ENCODE data around the gene ARMH1.

The ARMH1 gene

GRCh38 chr1:44636688-44637598, 37.6 kb upstream of the ARMH1 start:
- DNase-seq (ENCODE audit: low read depth): no peak
- TF ChIP-seq CTCF (IDR thresholded peaks at IDR 0.05; ENCODE audit: low read depth, low read length) (no peak), POLR2A (IDR thresholded peaks at IDR 0.05; ENCODE audit: extremely low read depth, insufficient read length) (no peak), MYC (IDR thresholded peaks at IDR 0.05; ENCODE audit: low read depth, low read length) (no peak), MAX (IDR thresholded peaks at IDR 0.05; ENCODE audit: low read depth, low read length) (no peak)
- H3K4me3 ChIP-seq (ENCODE audit: low read depth, low read length): no peak overlapping the region

DNA sequence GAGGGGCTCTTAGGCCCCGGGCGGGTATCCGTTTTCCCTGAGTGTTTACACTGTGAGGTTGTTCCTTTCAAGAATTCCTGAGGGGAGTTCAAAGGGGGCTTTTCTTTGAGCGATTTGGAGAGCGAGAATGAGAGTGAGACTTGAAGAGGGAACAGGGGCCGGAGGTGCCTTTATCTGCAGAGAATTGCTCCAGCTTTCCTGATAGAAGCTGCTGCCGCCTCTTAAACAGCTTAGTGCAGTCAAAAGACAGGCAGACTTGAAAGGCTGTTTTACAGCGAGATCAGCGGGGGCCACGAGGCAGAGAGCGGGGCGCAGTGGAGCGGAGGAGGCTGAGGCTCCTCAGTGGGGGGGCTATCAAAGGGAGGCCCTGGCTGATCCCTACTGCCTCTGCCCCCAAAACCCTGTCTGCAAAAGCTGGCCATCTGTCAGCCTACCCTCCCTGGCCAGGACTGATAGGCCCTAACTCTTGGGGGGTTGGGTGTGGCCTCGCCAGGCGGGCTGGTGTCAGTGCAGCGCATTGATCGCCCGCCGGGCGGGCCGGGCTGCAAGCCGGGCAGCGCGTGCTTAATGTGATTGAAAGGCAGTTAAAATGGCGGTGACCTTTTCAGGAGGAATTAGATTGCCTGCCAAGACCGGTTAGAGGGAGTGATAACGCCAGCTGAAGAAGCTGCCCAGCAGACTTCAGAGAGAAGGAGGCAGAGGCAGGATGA, 36.7 kb upstream of the ARMH1 start:
- no peak for TF ChIP-seq POLR2A (IDR thresholded peaks at IDR 0.05; ENCODE audit: extremely low read depth, insufficient read length)
- no peak for TF ChIP-seq MYC (IDR thresholded peaks at IDR 0.05; ENCODE audit: low read depth, low read length)
- TF ChIP-seq CTCF (IDR thresholded peaks at IDR 0.05; ENCODE audit: low read depth, low read length): no peak
- TF ChIP-seq MAX (IDR thresholded peaks at IDR 0.05; ENCODE audit: low read depth, low read length): no peak

DNA sequence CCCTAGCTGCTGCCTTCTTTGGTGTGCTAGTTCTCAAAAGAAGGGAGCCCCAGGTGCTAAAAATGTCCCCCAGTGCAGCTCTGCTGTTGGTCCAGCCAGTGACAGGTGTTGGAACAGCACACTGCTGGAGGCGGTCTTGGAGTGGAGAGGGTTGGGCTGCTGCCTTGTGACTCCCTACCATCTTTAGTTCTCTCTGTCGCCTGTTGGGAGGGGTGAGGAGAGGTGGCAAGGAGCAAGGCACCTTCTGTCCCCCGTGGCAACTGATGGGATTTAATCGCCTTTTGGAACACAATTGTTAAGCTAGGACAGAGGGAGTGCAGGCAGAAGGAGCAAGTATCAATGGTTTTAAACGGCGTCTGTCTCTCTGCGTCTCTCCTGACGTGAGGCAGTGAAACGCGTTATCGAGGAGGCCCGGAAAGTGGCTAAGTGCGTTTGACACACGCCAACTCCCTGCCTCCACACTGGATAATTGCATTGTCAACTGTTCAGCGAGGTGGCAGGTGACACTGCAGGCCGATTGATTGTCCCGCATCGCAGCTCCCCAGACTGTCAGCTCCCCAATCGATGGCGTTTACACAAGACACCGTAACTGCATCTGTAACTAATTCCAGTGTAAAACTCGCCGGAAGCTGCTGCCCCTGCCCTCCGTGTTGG, 34.2 kb upstream of the ARMH1 start:
- no peak for DNase-seq (ENCODE audit: low read depth)
- TF ChIP-seq POLR2A (IDR thresholded peaks at IDR 0.05; ENCODE audit: extremely low read depth, insufficient read length) (no peak), CTCF (IDR thresholded peaks at IDR 0.05; ENCODE audit: low read depth, low read length) (no peak), MYC (IDR thresholded peaks at IDR 0.05; ENCODE audit: low read depth, low read length) (no peak), MAX (IDR thresholded peaks at IDR 0.05; ENCODE audit: low read depth, low read length) (no peak)
- H3K4me3 ChIP-seq (ENCODE audit: low read depth, low read length): no peak overlapping the region

More for the DNA sequence above, 36.7 kb upstream of the ARMH1 start:
- DNase-seq (ENCODE audit: low read depth): no peak
- H3K4me3 ChIP-seq (ENCODE audit: low read depth, low read length): no peak overlapping the region

- TF ChIP-seq CTCF (IDR thresholded peaks at IDR 0.05; ENCODE audit: low read depth, low read length): no peak
- TF ChIP-seq MAX (IDR thresholded peaks at IDR 0.05; ENCODE audit: low read depth, low read length): no peak
- no peak for TF ChIP-seq POLR2A (IDR thresholded peaks at IDR 0.05; ENCODE audit: extremely low read depth, insufficient read length)
- no peak for TF ChIP-seq MYC (IDR thresholded peaks at IDR 0.05; ENCODE audit: low read depth, low read length)
- DNase-seq (ENCODE audit: low read depth): no peak
- no peak overlapping the region for H3K4me3 ChIP-seq (ENCODE audit: low read depth, low read length)
Observed at GRCh38 chr1:44641126-44642102, 33.1 kb upstream of the ARMH1 start.

DNA sequence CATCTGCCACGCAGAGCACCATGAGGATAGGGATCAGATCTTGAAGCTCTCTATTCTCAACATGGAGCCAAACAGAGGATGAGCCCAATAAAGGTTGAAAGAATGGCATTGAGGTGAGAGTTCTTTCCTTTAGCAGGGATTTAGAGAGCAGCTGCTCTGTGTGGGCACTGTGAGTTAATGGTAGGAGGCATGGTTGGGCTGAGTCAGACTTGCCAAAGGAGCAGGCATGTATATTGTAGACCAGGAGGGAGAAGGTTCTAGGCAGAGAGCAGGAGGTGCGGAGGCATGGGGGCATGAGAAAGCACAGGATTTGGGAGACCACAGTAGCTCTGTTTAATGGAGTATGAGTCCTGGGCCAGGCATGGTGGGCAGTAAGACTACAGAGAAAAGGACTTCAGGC, 32.3 kb upstream of the ARMH1 start:
- no peak overlapping the region for H3K4me3 ChIP-seq (ENCODE audit: low read depth, low read length)
- DNase-seq (ENCODE audit: low read depth): no peak
- TF ChIP-seq MAX (IDR thresholded peaks at IDR 0.05; ENCODE audit: low read depth, low read length): no peak
